ENCODE measurements around the gene C11orf71. TPM values are rescaled to one million over a fixed set of nuclear protein-coding genes. Genes with fewer than 3 reads are reported as not detected.

C11orf71 gene
- polyA plus RNA-seq, 2 donors = 4.1 to 5.5 TPM

GRCh38 chr11:114412946-114413345 is 12.6 kb upstream of the C11orf71 start:
- peaks cover 0 to 4% of the 10 kb centered on the region in 2 donors for H3K4me1 ChIP-seq (ENCODE audit: control insufficient read depth in 2 of 2, insufficient read depth in 2 of 2, low read length in 1 of 2)
- peaks cover 0 to 3% of the 10 kb centered on the region in 2 donors for H3K36me3 ChIP-seq (ENCODE audit: control insufficient read depth in 2 of 2, insufficient read depth in 2 of 2, low read length in 1 of 2)
- H3K27ac ChIP-seq (ENCODE audit: low read depth in 2 of 2, low read length in 1 of 2) = no peak overlapping the region
- WGBS, 2 donors = 86 to 93% methylated on average over 4 of the region's 4 CpGs
- H3K27me3 ChIP-seq (ENCODE audit: control insufficient read depth in 1 of 2, insufficient read depth in 2 of 2, low read length in 2 of 2) = no peaks in the 10 kb centered on the region
- no peaks in the 10 kb centered on the region for H3K9me3 ChIP-seq (ENCODE audit: control insufficient read depth in 2 of 2, insufficient read depth in 1 of 2, low read depth in 1 of 2, low read length in 1 of 2)
- no peak overlapping the region for H3K4me3 ChIP-seq (ENCODE audit: low read depth in 1 of 2, low read length in 2 of 2)

DNA sequence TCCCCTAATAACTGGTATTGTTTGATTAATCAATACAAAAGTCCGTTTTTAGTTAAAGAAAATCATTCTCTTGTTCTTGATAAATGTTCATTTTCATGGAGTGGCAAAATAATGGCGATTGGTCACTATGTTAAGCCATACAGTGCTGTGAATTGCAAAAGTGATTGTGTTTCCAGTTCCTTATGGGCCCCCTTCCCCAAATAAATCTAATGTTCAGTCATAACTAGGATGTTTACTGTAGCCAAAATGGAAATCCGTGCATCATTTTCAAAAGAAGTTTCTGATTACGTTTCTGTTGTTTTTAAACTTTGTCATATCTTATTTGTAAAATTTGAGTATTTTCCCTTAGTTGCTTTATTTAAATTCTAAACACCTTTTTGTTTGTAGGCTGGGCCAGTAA is 1.0 kb upstream of the C11orf71 start:
- Histone ChIP-seq H3K27ac (ENCODE audit: low read depth in 2 of 2, low read length in 1 of 2) (no peak overlapping the region), H3K27me3 (ENCODE audit: control insufficient read depth in 1 of 2, insufficient read depth in 2 of 2, low read length in 2 of 2) (no peaks in the 10 kb centered on the region), H3K36me3 (ENCODE audit: control insufficient read depth in 2 of 2, insufficient read depth in 2 of 2, low read length in 1 of 2) (no peaks in the 10 kb centered on the region), H3K9me3 (ENCODE audit: control insufficient read depth in 2 of 2, insufficient read depth in 1 of 2, low read depth in 1 of 2, low read length in 1 of 2) (no peaks in the 10 kb centered on the region), H3K4me3 (ENCODE audit: low read depth in 1 of 2, low read length in 2 of 2) (peak overlapping the region in 1 of 2 donors; percentile 100), H3K4me1 (ENCODE audit: control insufficient read depth in 2 of 2, insufficient read depth in 2 of 2, low read length in 1 of 2) (no peaks in the 10 kb centered on the region)
- WGBS, 2 donors = 2% methylated on average over 4 of the region's 4 CpGs

DNA sequence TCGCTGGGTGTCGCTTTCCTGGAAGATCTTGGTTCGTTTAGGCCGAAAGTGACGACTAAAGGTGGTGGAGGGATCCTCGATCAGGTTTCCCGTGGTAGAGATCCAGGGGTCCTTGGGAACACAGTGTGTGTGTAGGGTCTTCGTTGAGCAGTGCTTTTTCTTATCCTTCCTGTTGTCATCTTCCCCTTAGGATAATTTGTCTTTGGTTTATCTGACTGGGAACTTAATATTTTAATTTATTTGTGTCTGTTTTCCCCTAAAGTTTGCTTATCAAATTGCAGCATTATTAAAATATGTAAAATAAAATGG is 558 bp upstream of the C11orf71 start:
- peak overlapping the region; percentile 95 to 99 for H3K27ac ChIP-seq (ENCODE audit: low read depth in 2 of 2, low read length in 1 of 2)
- H3K4me1 ChIP-seq (ENCODE audit: control insufficient read depth in 2 of 2, insufficient read depth in 2 of 2, low read length in 1 of 2) = no peaks in the 10 kb centered on the region
- H3K36me3 ChIP-seq (ENCODE audit: control insufficient read depth in 2 of 2, insufficient read depth in 2 of 2, low read length in 1 of 2) = no peaks in the 10 kb centered on the region
- H3K9me3 ChIP-seq (ENCODE audit: control insufficient read depth in 2 of 2, insufficient read depth in 1 of 2, low read depth in 1 of 2, low read length in 1 of 2) = no peaks in the 10 kb centered on the region
- H3K4me3 ChIP-seq (ENCODE audit: low read depth in 1 of 2, low read length in 2 of 2) = peak overlapping the region; percentile 92 to 100
- WGBS, 2 donors = 0% methylated on average over 8 of the region's 8 CpGs
- no peaks in the 10 kb centered on the region for H3K27me3 ChIP-seq (ENCODE audit: control insufficient read depth in 1 of 2, insufficient read depth in 2 of 2, low read length in 2 of 2)

GRCh38 chr11:114399490-114400215 is 658 bp downstream of the C11orf71 start:
- H3K27ac ChIP-seq (ENCODE audit: low read depth in 2 of 2, low read length in 1 of 2) = peak overlapping the region; percentile 95 to 99
- no peaks in the 10 kb centered on the region for H3K9me3 ChIP-seq (ENCODE audit: control insufficient read depth in 2 of 2, insufficient read depth in 1 of 2, low read depth in 1 of 2, low read length in 1 of 2)
- peaks cover 0 to 2% of the 10 kb centered on the region in 2 donors for H3K4me1 ChIP-seq (ENCODE audit: control insufficient read depth in 2 of 2, insufficient read depth in 2 of 2, low read length in 1 of 2)
- no peaks in the 10 kb centered on the region for H3K27me3 ChIP-seq (ENCODE audit: control insufficient read depth in 1 of 2, insufficient read depth in 2 of 2, low read length in 2 of 2)
- no peaks in the 10 kb centered on the region for H3K36me3 ChIP-seq (ENCODE audit: control insufficient read depth in 2 of 2, insufficient read depth in 2 of 2, low read length in 1 of 2)
- peak overlapping the region; percentile 92 to 100 for H3K4me3 ChIP-seq (ENCODE audit: low read depth in 1 of 2, low read length in 2 of 2)
- 2 to 4% methylated on average over 29 of the region's 29 CpGs for WGBS, 2 donors

DNA sequence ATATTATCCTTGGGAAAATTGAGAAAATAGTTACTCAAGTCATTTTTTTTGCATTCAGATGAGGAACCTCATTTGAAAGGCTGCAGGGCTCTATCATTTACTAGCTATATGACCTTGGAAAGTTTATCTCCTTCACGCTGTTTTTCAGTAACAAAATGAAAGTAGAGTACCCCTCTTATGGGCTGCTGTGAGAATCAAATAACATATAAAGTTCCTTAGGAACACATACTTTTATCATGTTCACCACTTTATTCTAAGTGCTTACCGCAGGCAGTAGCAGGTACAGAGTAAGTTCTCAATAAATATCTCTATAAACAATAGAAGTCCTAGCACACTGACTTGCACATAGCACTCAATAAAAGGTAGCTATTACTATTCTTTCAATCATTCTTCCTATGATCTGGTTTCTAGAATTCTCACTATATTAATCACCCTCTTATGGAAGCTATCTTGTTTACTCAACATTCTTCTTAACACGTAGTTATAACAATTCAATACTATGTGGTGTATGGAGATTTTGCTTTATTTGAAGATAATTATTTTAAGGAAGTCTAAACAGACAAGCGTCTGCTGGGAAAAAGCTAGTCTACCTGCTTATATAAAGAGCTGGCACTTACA is 1.9 kb downstream of the C11orf71 start:
- H3K27ac ChIP-seq (ENCODE audit: low read depth in 2 of 2, low read length in 1 of 2) = no peak overlapping the region
- 70 to 73% methylated on average over 4 of the region's 4 CpGs for WGBS, 2 donors
- H3K36me3 ChIP-seq (ENCODE audit: control insufficient read depth in 2 of 2, insufficient read depth in 2 of 2, low read length in 1 of 2) = no peaks in the 10 kb centered on the region
- no peak overlapping the region for H3K4me3 ChIP-seq (ENCODE audit: low read depth in 1 of 2, low read length in 2 of 2)
- H3K9me3 ChIP-seq (ENCODE audit: control insufficient read depth in 2 of 2, insufficient read depth in 1 of 2, low read depth in 1 of 2, low read length in 1 of 2) = no peaks in the 10 kb centered on the region
- H3K27me3 ChIP-seq (ENCODE audit: control insufficient read depth in 1 of 2, insufficient read depth in 2 of 2, low read length in 2 of 2) = no peaks in the 10 kb centered on the region
- peaks cover 0 to 2% of the 10 kb centered on the region in 2 donors for H3K4me1 ChIP-seq (ENCODE audit: control insufficient read depth in 2 of 2, insufficient read depth in 2 of 2, low read length in 1 of 2)

DNA sequence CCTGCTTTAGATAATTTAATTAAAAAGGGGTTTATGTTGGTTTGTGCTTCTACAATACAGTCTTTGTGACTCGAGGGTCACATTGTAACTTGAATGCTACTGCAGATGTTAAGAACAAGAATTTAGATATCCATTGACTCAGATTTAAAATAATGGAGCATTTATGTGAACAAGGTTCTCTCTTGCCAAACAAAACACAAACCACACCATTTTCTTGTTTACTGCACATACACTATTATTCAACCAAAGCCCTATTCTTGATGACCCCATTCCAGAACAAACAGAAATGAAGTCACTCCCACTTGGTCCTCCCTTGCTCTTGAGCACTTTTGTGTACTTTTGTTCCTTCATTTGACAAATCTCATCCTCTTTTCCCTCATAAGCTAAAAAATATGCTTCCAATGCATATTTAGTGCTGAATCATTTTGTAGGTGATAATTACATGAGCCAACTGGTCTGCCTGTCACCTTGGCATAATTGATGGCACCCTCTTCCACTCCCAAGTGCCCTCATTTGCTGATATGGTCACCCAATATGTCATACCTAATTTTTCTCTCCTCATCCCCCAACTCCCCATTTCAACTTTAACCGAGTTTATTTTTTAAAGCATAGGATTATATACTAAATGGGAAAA is 2.8 kb downstream of the C11orf71 start:
- no peaks in the 10 kb centered on the region for H3K9me3 ChIP-seq (ENCODE audit: control insufficient read depth in 2 of 2, insufficient read depth in 1 of 2, low read depth in 1 of 2, low read length in 1 of 2)
- peaks cover 0 to 2% of the 10 kb centered on the region in 2 donors for H3K4me1 ChIP-seq (ENCODE audit: control insufficient read depth in 2 of 2, insufficient read depth in 2 of 2, low read length in 1 of 2)
- H3K27me3 ChIP-seq (ENCODE audit: control insufficient read depth in 1 of 2, insufficient read depth in 2 of 2, low read length in 2 of 2) = no peaks in the 10 kb centered on the region
- no peak overlapping the region for H3K27ac ChIP-seq (ENCODE audit: low read depth in 2 of 2, low read length in 1 of 2)
- no peak overlapping the region for H3K4me3 ChIP-seq (ENCODE audit: low read depth in 1 of 2, low read length in 2 of 2)
- WGBS, 2 donors = 75 to 76% methylated on average over 2 of the region's 2 CpGs
- no peaks in the 10 kb centered on the region for H3K36me3 ChIP-seq (ENCODE audit: control insufficient read depth in 2 of 2, insufficient read depth in 2 of 2, low read length in 1 of 2)

GRCh38 chr11:114396916-114397315 is 3.4 kb downstream of the C11orf71 start:
- no peak overlapping the region for H3K27ac ChIP-seq (ENCODE audit: low read depth in 2 of 2, low read length in 1 of 2)
- no peak overlapping the region for H3K4me3 ChIP-seq (ENCODE audit: low read depth in 1 of 2, low read length in 2 of 2)
- H3K9me3 ChIP-seq (ENCODE audit: control insufficient read depth in 2 of 2, insufficient read depth in 1 of 2, low read depth in 1 of 2, low read length in 1 of 2) = no peaks in the 10 kb centered on the region

DNA sequence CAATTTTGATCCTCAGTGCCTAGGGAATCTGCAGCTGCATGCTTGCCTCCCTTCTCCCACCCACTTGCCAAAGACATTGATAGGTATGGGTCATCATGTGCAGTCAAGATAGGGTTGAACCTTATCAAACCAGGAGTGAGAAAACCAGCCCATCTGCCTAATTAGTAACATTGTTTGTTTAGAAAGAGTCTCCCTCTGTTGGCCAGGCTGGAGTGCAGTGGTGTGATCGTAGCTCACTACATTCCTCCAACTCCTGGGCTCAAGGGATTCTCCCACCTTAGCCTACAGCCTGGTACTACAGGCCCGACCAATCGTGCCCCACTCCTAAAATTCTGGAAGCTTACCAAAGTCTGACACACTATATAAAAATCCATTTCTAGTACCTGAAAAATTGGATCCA is 4.6 kb downstream of the C11orf71 start:
- no peaks in the 10 kb centered on the region for H3K27me3 ChIP-seq (ENCODE audit: control insufficient read depth in 1 of 2, insufficient read depth in 2 of 2, low read length in 2 of 2)
- peaks cover 0 to 2% of the 10 kb centered on the region in 2 donors for H3K4me1 ChIP-seq (ENCODE audit: control insufficient read depth in 2 of 2, insufficient read depth in 2 of 2, low read length in 1 of 2)
- 31 to 43% methylated on average over 3 of the region's 3 CpGs for WGBS, 2 donors
- H3K27ac ChIP-seq (ENCODE audit: low read depth in 2 of 2, low read length in 1 of 2) = no peak overlapping the region
- H3K9me3 ChIP-seq (ENCODE audit: control insufficient read depth in 2 of 2, insufficient read depth in 1 of 2, low read depth in 1 of 2, low read length in 1 of 2) = no peaks in the 10 kb centered on the region
- no peaks in the 10 kb centered on the region for H3K36me3 ChIP-seq (ENCODE audit: control insufficient read depth in 2 of 2, insufficient read depth in 2 of 2, low read length in 1 of 2)
- H3K4me3 ChIP-seq (ENCODE audit: low read depth in 1 of 2, low read length in 2 of 2) = no peak overlapping the region

More at GRCh38 chr11:114396916-114397315, 3.4 kb downstream of the C11orf71 start:
- Histone ChIP-seq H3K4me1 (ENCODE audit: control insufficient read depth in 2 of 2, insufficient read depth in 2 of 2, low read length in 1 of 2) (peaks cover 0 to 2% of the 10 kb centered on the region in 2 donors), H3K36me3 (ENCODE audit: control insufficient read depth in 2 of 2, insufficient read depth in 2 of 2, low read length in 1 of 2) (no peaks in the 10 kb centered on the region), H3K27me3 (ENCODE audit: control insufficient read depth in 1 of 2, insufficient read depth in 2 of 2, low read length in 2 of 2) (no peaks in the 10 kb centered on the region)

GRCh38 chr11:114392735-114393667 is 7.3 kb downstream of the C11orf71 start:
- no peak overlapping the region for H3K27ac ChIP-seq (ENCODE audit: low read depth in 2 of 2, low read length in 1 of 2)
- no peaks in the 10 kb centered on the region for H3K27me3 ChIP-seq (ENCODE audit: control insufficient read depth in 1 of 2, insufficient read depth in 2 of 2, low read length in 2 of 2)
- no peaks in the 10 kb centered on the region for H3K9me3 ChIP-seq (ENCODE audit: control insufficient read depth in 2 of 2, insufficient read depth in 1 of 2, low read depth in 1 of 2, low read length in 1 of 2)
- 83 to 85% methylated on average over 4 of the region's 4 CpGs for WGBS, 2 donors
- H3K4me1 ChIP-seq (ENCODE audit: control insufficient read depth in 2 of 2, insufficient read depth in 2 of 2, low read length in 1 of 2) = peaks cover 0 to 2% of the 10 kb centered on the region in 2 donors
- no peak overlapping the region for H3K4me3 ChIP-seq (ENCODE audit: low read depth in 1 of 2, low read length in 2 of 2)
- no peaks in the 10 kb centered on the region for H3K36me3 ChIP-seq (ENCODE audit: control insufficient read depth in 2 of 2, insufficient read depth in 2 of 2, low read length in 1 of 2)

Data from esophagus (tissue), 2 donors.